Inferior parietal cortex (tissue), 1 donor: ENCODE measurements around the gene VGF.

Source experiments
- DNase-seq: peaks from one replicate; pipeline ENCODE4 v3.0.0-alpha.2; 2016; ENCODE audit errors: extremely low spot score

The VGF gene

DNA sequence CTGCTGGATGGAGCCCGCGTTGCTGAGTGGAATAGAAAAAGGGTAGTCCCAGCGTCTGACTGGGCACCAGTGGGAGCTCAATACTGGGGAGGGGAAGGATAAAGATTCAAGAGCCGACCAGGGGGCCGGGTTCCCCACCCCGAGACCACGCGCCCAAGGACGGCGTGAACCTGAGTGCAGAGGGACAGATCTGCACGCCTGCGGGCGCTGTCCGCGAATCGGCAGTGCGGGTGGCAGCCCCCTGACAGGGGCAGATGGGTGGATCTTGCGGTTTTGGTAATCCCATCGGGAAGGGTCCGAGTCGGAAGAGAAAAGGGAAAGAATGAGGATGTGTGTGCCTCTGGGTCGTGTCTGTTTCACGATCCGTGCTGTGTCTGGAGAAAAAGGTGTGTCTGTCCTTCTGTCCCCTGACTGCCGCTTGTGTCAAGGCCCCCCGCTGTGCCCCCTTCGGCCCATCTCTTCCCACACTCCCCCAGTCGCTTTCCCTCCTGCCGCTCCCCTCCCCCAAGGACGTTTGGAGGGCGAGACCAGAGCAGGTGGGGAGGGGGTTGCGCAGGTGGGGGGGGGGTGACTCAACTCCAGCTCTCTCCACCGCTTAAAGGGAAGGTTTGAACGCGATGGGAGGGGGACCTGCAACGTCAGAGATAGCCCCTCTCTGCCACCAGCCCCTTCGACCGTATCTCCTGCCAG lies 734 bp upstream of the VGF start:
- DNase-seq = no peak

DNA sequence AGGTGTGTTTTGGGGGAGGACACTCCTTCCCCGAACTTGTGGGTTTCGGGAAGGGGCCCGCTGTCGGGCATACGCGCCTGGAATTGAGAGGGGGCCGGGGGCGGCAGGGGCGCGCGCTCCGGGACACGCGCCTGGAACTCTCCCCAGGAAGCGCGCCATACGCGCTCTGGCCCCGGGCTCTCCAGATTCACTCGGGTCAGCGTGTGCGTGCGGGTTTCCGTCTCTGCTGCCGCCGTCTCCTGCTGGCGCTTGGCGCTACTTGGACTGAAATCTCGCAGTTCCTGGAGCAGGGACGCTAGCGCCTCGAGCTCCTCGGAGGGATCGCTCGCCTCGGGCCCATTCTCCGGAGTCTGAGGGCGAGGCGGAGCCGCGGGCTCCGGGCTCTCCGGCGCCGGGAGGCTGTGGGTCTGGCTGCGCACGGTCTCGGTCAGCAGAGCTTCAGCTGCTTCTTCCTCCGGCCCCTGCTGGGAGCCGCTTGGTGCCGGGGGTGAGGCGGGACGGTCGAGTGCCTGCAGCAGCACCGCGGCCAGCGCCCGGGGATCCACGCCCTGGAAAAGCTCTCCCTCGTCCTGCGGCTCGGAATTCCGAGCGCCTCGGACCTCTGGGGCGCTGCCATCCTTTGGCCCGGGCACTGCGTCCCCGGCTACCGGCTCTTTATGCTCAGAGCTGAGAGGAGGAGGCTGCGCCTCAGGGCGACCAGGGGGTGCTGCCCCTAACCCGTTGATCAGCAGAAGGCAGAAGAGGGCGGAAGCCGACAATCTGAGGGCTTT lies 1.1 kb downstream of the VGF start:
- DNase-seq = no peak

- no peak for DNase-seq
Observed at GRCh38 chr7:101163279-101164070, 1.9 kb downstream of the VGF start.

- DNase-seq = no peak
Observed at GRCh38 chr7:101162551-101163278, 2.7 kb downstream of the VGF start.

- no peak for DNase-seq
Observed at GRCh38 chr7:101161692-101162471, 3.5 kb downstream of the VGF start.

GRCh38 chr7:101160910-101161309 lies 4.5 kb downstream of the VGF start:
- DNase-seq = no peak

DNA sequence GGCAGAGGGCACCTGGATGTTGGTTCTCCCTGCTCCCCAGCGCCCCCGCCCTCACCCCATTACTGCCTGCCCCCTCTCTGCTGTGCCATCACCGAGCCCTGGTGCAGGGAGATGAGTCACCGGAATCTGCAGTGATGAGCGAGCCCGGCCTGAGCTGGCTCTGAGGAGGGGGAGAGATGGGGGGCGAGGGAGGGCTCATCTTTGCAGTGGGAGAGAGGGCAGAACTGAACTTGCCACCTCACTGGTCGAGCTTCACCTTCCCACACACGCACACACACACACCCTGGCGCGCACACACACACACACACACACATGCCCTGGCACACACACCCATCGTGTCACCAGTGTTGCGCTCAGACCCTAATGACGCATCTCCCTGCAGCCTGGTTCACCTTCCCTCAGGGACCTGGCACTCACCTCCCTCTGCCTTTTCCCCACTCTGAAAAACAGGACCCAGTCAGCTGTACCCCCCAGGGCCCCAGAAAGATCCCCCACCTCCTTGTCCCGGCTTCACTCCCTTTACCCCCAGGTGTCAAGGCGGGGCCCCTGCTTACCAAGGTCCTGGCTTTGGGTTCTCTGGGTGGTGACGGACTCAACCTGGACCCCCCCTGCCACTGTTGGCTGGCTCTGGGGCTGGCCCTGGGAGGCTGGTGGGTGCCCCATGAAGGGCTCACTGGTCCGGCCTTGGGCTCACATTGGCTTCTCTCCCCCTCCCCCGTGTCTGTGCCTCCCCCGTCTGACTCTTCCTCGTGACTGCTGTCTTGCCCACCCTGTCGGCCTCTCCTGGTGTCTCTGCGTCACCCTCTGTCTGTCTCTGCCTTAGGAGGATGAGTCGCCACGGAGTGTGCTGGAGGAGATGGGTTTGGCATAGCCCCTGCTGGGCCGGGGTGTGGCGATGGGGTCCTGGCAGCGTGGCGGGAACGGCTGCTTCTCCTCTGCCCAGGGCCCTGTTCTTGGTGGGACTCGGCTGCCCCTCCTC lies 5.4 kb downstream of the VGF start:
- DNase-seq = no peak

DNA sequence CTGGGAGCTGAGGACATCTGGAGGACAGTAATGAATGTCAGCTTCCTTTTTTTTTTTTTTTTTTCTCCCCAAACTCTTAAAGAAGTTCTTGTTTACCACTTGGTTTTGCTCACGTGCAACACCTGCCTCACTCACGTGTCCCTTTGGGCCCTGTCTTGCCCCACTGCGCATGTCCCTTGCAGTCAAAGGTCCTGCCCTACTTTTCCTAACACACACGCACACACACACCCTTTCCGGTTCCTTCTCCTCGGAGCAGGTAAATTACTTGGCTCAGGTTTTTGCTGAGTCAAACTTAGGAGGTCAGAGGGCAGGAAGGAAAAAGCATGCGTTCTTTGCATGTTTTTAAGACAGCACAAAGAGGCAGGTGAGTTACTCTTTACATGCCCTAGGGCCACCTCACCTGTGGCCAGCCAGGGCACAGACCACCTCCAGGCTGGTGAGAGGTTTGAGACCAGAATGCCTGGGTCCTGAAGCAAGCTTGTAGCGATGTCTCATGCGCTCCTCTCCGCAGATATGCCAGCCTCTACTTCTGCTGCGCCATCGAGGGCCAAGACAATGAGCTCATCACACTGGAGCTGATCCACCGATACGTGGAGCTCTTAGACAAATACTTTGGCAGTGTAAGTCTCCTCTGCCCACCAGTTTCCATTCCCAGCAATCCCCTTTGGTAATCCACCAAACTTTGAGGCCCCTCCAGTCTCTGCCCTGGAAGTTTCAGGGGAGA lies 8.3 kb downstream of the VGF start:
- no peak for DNase-seq

DNA sequence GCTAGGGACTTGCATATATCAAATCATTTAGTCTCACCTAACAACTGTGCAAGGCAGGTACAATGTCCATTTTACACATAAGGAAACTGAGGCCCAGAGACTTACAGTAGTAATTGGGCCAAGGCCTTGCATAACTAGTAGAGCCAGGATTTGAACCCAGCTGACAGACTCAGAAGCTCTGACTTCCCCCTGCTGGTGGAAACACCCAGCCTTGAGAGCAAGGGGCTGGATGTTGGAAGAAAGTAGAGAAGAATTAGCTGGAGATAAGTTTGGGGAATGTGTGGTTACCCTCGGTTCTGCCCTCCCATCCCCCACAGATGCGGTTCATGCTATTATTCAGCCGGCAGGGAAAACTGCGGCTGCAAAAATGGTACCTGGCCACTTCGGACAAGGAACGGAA lies 9.1 kb downstream of the VGF start:
- DNase-seq = no peak

DNA sequence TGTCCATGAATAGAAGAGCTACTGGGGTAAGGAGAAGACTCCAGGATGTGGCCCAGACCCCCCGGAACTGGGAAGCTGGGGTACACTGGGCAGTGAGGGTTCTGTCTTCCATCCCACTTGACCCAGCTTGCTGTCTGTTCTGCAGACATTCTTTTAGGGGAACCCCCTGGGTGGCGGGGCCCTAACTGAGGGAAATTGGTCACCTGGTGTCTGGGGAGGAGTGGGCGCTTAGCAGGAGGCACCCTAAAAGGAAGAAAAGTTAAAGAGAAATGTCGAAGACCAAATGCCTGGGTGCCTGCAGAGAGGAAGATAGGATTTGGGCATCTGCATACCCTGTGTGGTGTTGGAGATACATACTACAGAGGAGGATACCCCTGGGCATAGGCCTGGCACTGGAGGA lies 10.1 kb downstream of the VGF start:
- no peak for DNase-seq

DNA sequence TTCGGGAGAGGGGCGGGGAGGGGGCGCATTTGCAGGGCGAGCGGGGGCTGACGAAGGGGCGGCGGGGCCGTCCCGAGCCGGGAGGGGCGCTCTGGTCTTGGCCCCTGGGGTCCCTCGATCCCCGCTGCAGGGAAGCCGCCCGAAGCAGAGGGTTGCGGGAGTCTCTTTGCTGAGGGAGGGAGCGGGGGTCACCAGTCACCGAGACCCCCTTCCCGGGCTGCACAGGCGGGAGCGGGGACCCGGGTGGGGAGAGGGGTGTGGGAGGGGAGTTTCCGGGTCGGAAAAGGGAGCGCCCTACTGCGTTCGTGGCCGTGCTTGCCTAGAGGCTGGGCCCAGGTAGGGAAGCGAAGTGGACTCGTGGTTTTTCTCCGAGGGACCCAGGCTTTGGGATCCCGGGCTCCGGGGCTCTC lies 10.7 kb downstream of the VGF start:
- DNase-seq = no peak

DNA sequence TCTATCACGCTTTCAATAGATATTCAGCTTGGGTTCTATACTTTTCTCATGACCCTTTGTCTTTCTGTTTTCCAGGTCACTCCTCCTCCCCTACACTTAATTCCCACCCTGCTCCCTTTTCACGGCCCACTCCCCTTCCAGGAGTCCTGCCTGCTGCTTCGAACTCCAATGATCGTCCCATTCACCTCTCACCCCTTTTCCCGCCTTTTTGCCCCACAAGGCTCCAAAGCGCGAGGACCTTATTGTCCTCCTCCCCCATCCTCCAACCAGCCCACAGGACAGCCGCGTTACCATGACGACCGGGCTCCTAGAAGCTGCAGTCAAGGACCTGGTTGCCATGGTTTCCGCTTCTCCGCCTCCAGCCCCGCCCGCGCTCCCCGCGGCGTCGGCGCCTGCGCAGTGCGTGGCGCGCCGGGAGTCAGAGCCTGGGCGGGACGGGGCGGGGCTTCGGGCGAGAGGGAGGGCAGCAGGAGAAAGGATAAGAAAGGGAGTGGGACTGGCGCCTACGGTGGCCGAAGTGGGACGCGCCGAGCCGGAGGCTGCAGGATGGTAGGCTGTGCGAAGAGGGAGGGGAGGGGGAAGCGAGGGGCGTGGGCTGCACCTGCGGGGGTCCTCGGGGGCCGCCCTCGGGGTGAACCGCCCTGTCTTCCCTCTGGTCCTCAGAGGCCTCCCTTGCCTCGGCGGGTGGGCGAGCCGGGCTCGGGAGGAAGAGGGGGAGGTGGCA lies 11.2 kb downstream of the VGF start, which contains the start of gene AP1S1:
Gene AP1S1, plus strand, starts transcription at position 508 of the 724 bp plus-strand sequence. Its CDS starts 39 bp downstream, at position 547.
- DNase-seq = peak; percentile 90

- DNase-seq = no peak
Observed at GRCh38 chr7:101151908-101152651, 13.3 kb downstream of the VGF start.

GRCh38 chr7:101140746-101141382 lies 24.5 kb downstream of the VGF start:
- no peak for DNase-seq

- no peak for DNase-seq
Observed at GRCh38 chr7:101140339-101140699, 25.1 kb downstream of the VGF start.

DNA sequence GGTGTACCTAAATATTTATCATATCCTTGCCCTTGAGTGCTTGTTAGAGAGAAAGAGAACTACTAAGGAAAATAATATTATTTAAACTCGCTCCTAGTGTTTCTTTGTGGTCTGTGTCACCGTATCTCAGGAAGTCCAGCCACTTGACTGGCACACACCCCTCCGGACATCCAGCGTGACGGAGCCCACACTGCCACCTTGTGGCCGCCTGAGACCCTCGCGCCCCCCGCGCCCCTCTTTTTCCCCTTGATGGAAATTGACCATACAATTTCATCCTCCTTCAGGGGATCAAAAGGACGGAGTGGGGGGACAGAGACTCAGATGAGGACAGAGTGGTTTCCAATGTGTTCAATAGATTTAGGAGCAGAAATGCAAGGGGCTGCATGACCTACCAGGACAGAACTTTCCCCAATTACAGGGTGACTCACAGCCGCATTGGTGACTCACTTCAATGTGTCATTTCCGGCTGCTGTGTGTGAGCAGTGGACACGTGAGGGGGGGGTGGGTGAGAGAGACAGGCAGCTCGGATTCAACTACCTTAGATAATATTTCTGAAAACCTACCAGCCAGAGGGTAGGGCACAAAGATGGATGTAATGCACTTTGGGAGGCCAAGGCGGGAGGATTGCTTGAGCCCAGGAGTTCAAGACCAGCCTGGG lies 27.0 kb downstream of the VGF start:
- DNase-seq = peak; percentile 64
